Measurements from ENCODE around the gene ZNF169. TPM values are rescaled to one million over a fixed set of nuclear protein-coding genes. Genes with fewer than 3 reads are reported as not detected.
"Not testable (repeated sequence)": the region's sequence is repeated elsewhere in the genome, so short reads cannot be mapped to it uniquely, and the experiment has no call there.

Gene ZNF169
- total RNA-seq, 2 experiments from 2014 or later: 11.4 to 11.6 TPM

DNA sequence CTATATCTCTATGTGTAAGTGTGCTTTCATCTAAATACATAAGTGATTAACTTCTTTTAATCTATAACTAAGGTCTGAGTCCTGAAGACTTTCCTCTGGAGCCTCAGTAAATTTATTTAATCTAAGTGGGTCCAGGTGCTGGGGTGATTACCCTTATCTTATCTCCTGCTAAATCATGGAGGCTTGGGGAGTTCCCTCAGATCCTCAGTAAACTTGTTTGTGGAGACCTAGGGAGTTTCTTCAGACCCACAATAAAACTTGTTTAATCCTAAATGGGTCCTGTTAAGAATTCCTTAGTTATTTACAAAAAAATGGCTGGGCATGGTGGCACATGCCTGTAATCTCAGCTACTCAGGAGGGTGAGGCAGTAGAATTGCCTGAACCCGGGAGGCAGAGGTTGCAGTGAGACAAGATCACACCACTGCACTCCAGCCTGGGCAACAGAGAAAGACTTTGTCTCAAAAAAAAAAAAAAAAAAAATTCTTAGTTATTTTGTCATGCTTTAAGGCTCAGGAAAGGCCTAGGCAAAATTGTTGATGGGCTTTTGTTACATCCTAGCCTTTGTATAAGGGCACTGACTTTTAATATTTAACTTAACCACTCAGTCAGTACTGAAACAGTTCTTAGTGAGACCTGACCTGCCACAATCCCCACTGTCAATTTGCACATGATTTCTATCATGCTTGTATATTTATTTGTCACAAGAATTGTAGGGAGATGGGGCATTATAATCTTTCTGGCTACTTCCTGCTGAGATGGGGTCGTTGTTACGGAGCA is 6.7 kb downstream of the ZNF169 start:
- H3K27ac Mint-ChIP-seq; H3K4me1 Mint-ChIP-seq; ATAC-seq (ENCODE audit: low read depth); H3K4me3 Mint-ChIP-seq; H3K27me3 Mint-ChIP-seq; DNase-seq; POLR2A ChIA-PET: not testable (repeated sequence)
- Mint-ChIP-seq H3K36me3 (peaks cover 36% of the 10 kb centered on the region), H3K9me3 (peaks cover 11% of the 10 kb centered on the region)

DNA sequence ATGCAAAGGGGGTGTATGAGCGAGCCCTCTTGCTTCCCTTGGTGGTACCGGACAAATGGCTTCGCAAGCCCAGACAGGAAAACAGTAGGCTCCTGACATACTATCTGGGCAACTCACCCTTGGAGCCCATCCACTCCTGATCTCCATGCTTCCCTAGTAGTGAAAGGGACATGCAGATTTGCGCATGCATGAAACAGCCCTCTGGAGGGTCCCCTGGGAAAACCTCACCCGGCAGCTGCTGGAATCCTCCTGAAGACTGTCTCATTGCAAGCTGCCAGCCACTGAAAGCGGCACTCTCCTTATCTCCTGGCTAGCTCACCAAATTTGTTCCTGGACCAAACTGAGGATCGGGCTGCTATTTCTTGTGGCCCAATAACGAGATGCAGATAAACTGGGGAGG is 10.2 kb downstream of the ZNF169 start:
- H3K27ac Mint-ChIP-seq: no peak overlapping the region
- peaks cover 13% of the 10 kb centered on the region for H3K9me3 Mint-ChIP-seq
- H3K4me1 Mint-ChIP-seq: no peaks in the 10 kb centered on the region
- H3K36me3 Mint-ChIP-seq: peaks cover 36% of the 10 kb centered on the region
- DNase-seq: no peak
- no peak for ATAC-seq (ENCODE audit: low read depth)
- POLR2A ChIA-PET: interaction anchor here (0.7 kb wide), 1 partner anchor 1230 kb away, joined by 3 read pairs; no protein-coding TSS in a partner anchor
- H3K27me3 Mint-ChIP-seq: no peaks in the 10 kb centered on the region
- H3K4me3 Mint-ChIP-seq: no peak overlapping the region

DNA sequence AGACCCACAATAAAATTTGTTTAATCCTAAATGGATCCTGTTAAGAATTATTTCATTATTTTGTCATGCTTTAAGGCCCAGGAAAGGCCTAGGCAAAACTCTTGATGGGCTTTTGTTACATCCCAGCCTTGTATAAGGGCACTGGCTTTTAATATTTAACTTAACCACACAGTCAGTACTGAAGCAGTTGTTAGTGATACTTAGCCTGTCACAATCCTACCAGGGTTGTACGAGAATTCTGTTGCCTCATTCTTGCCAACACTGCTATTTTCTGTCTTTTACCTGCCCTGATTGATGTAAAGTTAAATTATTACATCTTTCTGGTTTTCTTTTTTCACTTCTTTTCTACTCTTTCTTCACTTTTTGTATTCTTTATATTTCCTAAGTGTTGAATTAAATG is 10.9 kb downstream of the ZNF169 start:
- Mint-ChIP-seq H3K9me3 (peaks cover 16% of the 10 kb centered on the region), H3K36me3 (peaks cover 34% of the 10 kb centered on the region), H3K27ac (no peak overlapping the region), H3K4me1 (no peaks in the 10 kb centered on the region), H3K4me3 (no peak overlapping the region), H3K27me3 (no peaks in the 10 kb centered on the region)
- POLR2A ChIA-PET: no interaction called here
- no peak for DNase-seq
- no peak for ATAC-seq (ENCODE audit: low read depth)

DNA sequence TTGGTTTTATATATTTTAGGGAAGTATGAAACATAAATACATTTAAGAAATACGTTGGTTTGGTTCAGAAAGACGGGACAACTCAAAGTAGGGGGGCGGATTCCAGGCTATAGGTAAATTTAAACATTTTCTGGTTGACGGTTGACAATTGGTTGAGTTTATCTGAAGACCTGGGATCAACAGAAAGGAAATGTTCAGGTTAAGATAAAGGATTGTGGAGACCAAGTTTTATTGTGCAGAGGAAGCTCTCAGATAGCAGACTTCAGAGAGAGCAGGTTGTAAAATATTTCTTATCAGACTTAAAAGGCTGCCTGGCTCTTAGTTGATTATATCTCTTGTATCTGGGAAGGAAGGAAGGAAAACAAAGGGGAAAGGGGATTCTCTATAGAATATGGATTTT is 17.9 kb downstream of the ZNF169 start:
- H3K4me1 Mint-ChIP-seq; DNase-seq; H3K4me3 Mint-ChIP-seq; H3K27me3 Mint-ChIP-seq; H3K27ac Mint-ChIP-seq; ATAC-seq (ENCODE audit: low read depth): not testable (repeated sequence)
- POLR2A ChIA-PET: interaction anchor here (0.7 kb wide), 1 partner anchor 122 kb away, joined by 3 read pairs; no protein-coding TSS in a partner anchor
- peaks cover 31% of the 10 kb centered on the region for H3K9me3 Mint-ChIP-seq
- peaks cover 69% of the 10 kb centered on the region for H3K36me3 Mint-ChIP-seq

- ATAC-seq (ENCODE audit: low read depth) (no peak), DNase-seq (no peak)
- no peak overlapping the region for H3K4me3 Mint-ChIP-seq
- H3K4me1 Mint-ChIP-seq: peaks cover 2% of the 10 kb centered on the region
- POLR2A ChIA-PET: interaction anchor here (0.7 kb wide), 1 partner anchor 123 kb away, joined by 3 read pairs; no protein-coding TSS in a partner anchor
- peaks cover 31% of the 10 kb centered on the region for H3K9me3 Mint-ChIP-seq
- H3K36me3 Mint-ChIP-seq: peaks cover 75% of the 10 kb centered on the region
- H3K27ac Mint-ChIP-seq: no peak overlapping the region
- no peaks in the 10 kb centered on the region for H3K27me3 Mint-ChIP-seq
Measured at GRCh38 chr9:94277885-94278536, 18.9 kb downstream of the ZNF169 start.

DNA sequence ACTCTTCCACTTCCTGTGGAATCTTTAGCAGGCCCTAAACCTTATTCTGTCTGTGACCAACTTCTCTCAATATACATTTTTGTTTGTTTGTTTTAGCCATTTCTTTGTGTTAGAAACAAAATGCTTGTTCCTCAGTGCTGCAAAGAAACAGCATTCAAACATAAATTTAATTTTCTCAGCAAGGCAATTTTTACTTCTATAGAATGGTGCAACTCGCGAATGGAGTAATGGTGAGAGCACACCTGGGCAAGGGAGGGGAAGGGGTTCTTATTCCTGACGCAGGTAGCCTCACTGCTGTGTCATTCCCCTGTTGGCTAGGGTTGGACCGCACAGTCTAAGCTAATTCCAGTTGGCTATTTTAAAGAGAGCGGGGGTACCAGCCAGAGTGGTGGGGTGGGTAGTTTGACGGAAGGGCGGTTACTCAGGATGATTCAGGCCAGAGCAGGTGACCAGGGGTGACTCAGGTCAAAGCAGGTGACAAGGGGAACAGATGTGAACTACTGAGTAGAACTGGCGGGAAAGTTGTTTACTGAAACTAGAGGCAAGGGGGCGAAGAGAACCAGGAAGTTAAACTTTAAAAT is 21.4 kb downstream of the ZNF169 start:
- H3K27ac Mint-ChIP-seq: no peak overlapping the region
- DNase-seq (no peak), ATAC-seq (ENCODE audit: low read depth) (no peak)
- no peak overlapping the region for H3K4me3 Mint-ChIP-seq
- peaks cover 62% of the 10 kb centered on the region for H3K36me3 Mint-ChIP-seq
- H3K4me1 Mint-ChIP-seq: peaks cover under 1% of the 10 kb centered on the region
- POLR2A ChIA-PET: no interaction called here
- H3K9me3 Mint-ChIP-seq: peaks cover 26% of the 10 kb centered on the region
- H3K27me3 Mint-ChIP-seq: no peaks in the 10 kb centered on the region

DNA sequence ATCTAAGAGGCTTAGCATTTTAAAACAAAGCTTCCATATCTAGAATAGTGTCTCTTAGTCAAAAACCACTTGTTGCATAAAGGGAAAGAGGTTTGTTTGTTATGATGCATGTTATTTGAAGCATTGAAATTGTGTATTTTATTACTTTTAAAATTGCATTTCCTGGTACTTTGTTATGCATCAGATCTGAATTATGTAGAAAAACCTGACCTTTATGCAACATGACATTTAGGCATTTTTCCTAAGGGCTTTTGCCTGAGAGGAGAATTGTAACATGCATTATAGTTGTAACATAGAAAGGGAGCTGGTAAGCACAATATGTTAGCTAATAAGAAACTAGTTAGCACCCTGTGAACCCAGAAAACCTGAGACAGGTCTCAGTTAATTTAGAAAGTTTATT is 22.0 kb downstream of the ZNF169 start:
- Mint-ChIP-seq H3K36me3 (peaks cover 57% of the 10 kb centered on the region), H3K27me3 (no peaks in the 10 kb centered on the region), H3K4me3 (no peak overlapping the region), H3K9me3 (peaks cover 26% of the 10 kb centered on the region), H3K27ac (no peak overlapping the region), H3K4me1 (peaks cover 2% of the 10 kb centered on the region)
- DNase-seq (no peak), ATAC-seq (ENCODE audit: low read depth) (no peak)
- POLR2A ChIA-PET: no interaction called here

GRCh38 chr9:94286116-94286515 is 27.0 kb downstream of the ZNF169 start:
- no peak overlapping the region for H3K27ac Mint-ChIP-seq
- POLR2A ChIA-PET: no interaction called here

GRCh38 chr9:94287877-94288513 is 28.9 kb downstream of the ZNF169 start:
- no peak for DNase-seq
- no peak overlapping the region for H3K4me3 Mint-ChIP-seq
- H3K9me3 Mint-ChIP-seq: peaks cover 3% of the 10 kb centered on the region
- peaks cover 2% of the 10 kb centered on the region for H3K4me1 Mint-ChIP-seq
- no peak for ATAC-seq (ENCODE audit: low read depth)
- no peak overlapping the region for H3K27ac Mint-ChIP-seq
- H3K27me3 Mint-ChIP-seq: no peaks in the 10 kb centered on the region
- peaks cover 29% of the 10 kb centered on the region for H3K36me3 Mint-ChIP-seq
- POLR2A ChIA-PET: no interaction called here

More at GRCh38 chr9:94286116-94286515, 27.0 kb downstream of the ZNF169 start:
- Mint-ChIP-seq H3K27me3 (no peaks in the 10 kb centered on the region), H3K4me3 (no peak overlapping the region), H3K9me3 (peaks cover 2% of the 10 kb centered on the region), H3K36me3 (peaks cover 35% of the 10 kb centered on the region), H3K4me1 (peaks cover 2% of the 10 kb centered on the region)
- ATAC-seq (ENCODE audit: low read depth) (no peak), DNase-seq (no peak)

DNA sequence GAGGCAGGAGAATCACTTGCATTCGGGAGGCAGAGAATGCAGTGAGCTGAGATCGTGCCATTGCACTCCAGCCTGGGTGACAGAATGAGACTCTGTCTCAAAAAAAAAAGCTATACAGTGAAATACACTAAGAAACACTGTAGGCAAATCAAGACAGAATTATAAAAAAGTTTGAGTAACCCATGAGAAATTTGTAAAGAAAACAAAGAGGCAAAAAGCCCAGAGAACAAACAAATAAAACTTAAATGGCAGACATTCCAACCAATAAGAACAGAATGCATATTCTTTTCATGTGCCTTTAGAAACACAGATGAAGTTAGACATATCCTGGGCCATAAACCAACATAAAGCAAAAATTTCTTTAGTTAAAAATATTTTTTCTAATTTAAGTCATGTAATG is 30.6 kb downstream of the ZNF169 start:
- POLR2A ChIA-PET: interaction anchor here (0.6 kb wide), 1 partner anchor 166 kb away, joined by 5 read pairs; no protein-coding TSS in a partner anchor
- Mint-ChIP-seq H3K4me1 (peaks cover 2% of the 10 kb centered on the region), H3K4me3 (no peak overlapping the region), H3K27me3 (no peaks in the 10 kb centered on the region), H3K36me3 (peaks cover 31% of the 10 kb centered on the region), H3K27ac (no peak overlapping the region), H3K9me3 (peaks cover 3% of the 10 kb centered on the region)
- DNase-seq (no peak), ATAC-seq (ENCODE audit: low read depth) (no peak)

- Mint-ChIP-seq H3K27me3 (no peaks in the 10 kb centered on the region), H3K27ac (no peak overlapping the region), H3K4me1 (peaks cover 3% of the 10 kb centered on the region), H3K4me3 (no peak overlapping the region), H3K36me3 (peaks cover 14% of the 10 kb centered on the region), H3K9me3 (no peaks in the 10 kb centered on the region)
- POLR2A ChIA-PET: no interaction called here
- no peak for ATAC-seq (ENCODE audit: low read depth)
- DNase-seq: no peak
Measured at GRCh38 chr9:94298949-94299599, 40.0 kb downstream of the ZNF169 start.

DNA sequence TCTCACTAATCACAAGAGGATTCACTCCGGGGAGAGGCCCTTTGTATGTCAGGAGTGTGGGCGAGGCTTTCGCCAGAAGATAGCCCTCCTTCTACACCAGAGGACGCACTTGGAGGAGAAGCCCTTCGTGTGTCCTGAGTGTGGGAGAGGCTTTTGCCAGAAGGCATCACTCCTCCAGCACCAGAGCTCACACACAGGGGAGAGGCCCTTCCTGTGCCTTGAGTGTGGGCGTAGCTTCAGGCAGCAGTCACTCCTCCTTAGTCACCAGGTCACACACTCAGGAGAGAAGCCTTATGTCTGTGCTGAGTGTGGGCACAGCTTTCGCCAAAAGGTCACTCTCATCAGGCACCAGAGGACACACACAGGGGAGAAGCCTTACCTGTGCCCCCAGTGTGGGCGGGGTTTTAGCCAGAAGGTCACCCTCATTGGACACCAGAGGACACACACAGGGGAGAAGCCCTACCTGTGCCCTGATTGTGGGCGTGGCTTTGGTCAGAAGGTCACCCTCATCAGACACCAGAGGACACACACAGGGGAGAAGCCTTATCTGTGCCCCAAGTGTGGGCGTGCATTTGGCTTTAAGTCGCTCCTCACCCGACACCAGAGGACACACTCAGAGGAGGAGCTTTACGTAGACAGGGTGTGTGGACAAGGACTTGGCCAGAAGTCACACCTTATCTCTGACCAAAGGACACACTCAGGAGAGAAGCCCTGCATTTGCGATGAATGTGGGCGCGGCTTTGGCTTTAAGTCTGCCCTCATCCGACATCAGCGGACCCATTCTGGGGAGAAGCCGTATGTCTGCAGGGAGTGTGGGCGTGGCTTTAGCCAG is 41.6 kb downstream of the ZNF169 start:
- H3K4me1 Mint-ChIP-seq: peaks cover 3% of the 10 kb centered on the region
- no peaks in the 10 kb centered on the region for H3K9me3 Mint-ChIP-seq
- no peak for DNase-seq
- H3K4me3 Mint-ChIP-seq: no peak overlapping the region
- peaks cover 12% of the 10 kb centered on the region for H3K36me3 Mint-ChIP-seq
- no peak for ATAC-seq (ENCODE audit: low read depth)
- H3K27ac Mint-ChIP-seq: no peak overlapping the region
- no peaks in the 10 kb centered on the region for H3K27me3 Mint-ChIP-seq
- POLR2A ChIA-PET: no interaction called here
